ENCODE data around the gene SLC7A8. TPM values are rescaled to one million over a fixed set of nuclear protein-coding genes. Genes with fewer than 3 reads are reported as not detected.

Gene SLC7A8
- total and polyA plus RNA-seq, 2 experiments from 2014 or later = 117 to 124 TPM

- Histone ChIP-seq H3K36me3 (ENCODE audit: insufficient read depth) (no peaks in the 10 kb centered on the region), H3K4me3 (no peak overlapping the region), H3K79me2 (replicated peaks; ENCODE audit: insufficient read depth) (no peaks in the 10 kb centered on the region), H3F3A (replicated peaks; ENCODE audit: low read depth) (no peaks in the 10 kb centered on the region; the same call in 1 of the 2 replicates), H3K9me2 (ENCODE audit: insufficient read depth) (no peaks in the 10 kb centered on the region), H3K27ac (ENCODE audit: low read depth) (no peak overlapping the region; the same call in 1 of the 2 replicates), H3K27me3 (ENCODE audit: insufficient read depth) (no peaks in the 10 kb centered on the region), H3K4me2 (no peak overlapping the region), H2AFZ (no peak overlapping the region; the same call in 1 of the 2 replicates), H3K4me1 (ENCODE audit: insufficient read depth) (peaks cover 44% of the 10 kb centered on the region), H4K20me1 (replicated peaks; ENCODE audit: insufficient read depth) (no peaks in the 10 kb centered on the region)
- Mint-ChIP-seq H3K4me1 (peaks cover 60% of the 10 kb centered on the region), H3K27ac (peak overlapping the region; percentile 40; the same call in 1 of the 2 replicates), H3K27me3 (ENCODE audit: insufficient read depth, low read depth, poor library complexity) (peaks cover 24% of the 10 kb centered on the region), H3K36me3 (ENCODE audit: low read depth) (peaks cover 3% of the 10 kb centered on the region; the same call in 2 of the 3 replicates), H3K4me3 (peak overlapping the region; percentile 6; the same call in 1 of the 3 replicates), H3K9me3 (no peaks in the 10 kb centered on the region; the same call in 2 of the 3 replicates)
- DNase-seq (ENCODE audit: low spot score) (no peak), ATAC-seq (peak; percentile 10)
- TF ChIP-seq NANOG (IDR thresholded peaks at IDR 0.05; ENCODE audit: borderline replicate concordance) (no peak), JUNB (IDR thresholded peaks at IDR 0.05; ENCODE audit: unreplicated experiment) (no peak), ZNF331 (CRISPR knock-in tag; IDR thresholded peaks at IDR 0.05; ENCODE audit: low read depth) (no peak), EZH2 (IDR thresholded peaks at IDR 0.05; ENCODE audit: low read depth, unreplicated experiment) (no peak), POLR2AphosphoS5 (IDR thresholded peaks at IDR 0.05; ENCODE audit: low read depth) (no peak), CREB1 (CRISPR knock-in tag; IDR thresholded peaks at IDR 0.05; ENCODE audit: low read depth) (no peak), ZNF114 (CRISPR knock-in tag; IDR thresholded peaks at IDR 0.05) (no peak), STAT1 (IDR thresholded peaks at IDR 0.05; ENCODE audit: unreplicated experiment) (no peak), REST (IDR thresholded peaks at IDR 0.05; ENCODE audit: unreplicated experiment) (no peak)
- TF ChIP-seq, protein P1, sequence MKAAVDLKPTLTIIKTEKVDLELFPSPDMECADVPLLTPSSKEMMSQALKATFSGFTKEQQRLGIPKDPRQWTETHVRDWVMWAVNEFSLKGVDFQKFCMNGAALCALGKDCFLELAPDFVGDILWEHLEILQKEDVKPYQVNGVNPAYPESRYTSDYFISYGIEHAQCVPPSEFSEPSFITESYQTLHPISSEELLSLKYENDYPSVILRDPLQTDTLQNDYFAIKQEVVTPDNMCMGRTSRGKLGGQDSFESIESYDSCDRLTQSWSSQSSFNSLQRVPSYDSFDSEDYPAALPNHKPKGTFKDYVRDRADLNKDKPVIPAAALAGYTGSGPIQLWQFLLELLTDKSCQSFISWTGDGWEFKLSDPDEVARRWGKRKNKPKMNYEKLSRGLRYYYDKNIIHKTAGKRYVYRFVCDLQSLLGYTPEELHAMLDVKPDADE (IDR thresholded peaks at IDR 0.05) = no peak
- TF ChIP-seq, protein P2, sequence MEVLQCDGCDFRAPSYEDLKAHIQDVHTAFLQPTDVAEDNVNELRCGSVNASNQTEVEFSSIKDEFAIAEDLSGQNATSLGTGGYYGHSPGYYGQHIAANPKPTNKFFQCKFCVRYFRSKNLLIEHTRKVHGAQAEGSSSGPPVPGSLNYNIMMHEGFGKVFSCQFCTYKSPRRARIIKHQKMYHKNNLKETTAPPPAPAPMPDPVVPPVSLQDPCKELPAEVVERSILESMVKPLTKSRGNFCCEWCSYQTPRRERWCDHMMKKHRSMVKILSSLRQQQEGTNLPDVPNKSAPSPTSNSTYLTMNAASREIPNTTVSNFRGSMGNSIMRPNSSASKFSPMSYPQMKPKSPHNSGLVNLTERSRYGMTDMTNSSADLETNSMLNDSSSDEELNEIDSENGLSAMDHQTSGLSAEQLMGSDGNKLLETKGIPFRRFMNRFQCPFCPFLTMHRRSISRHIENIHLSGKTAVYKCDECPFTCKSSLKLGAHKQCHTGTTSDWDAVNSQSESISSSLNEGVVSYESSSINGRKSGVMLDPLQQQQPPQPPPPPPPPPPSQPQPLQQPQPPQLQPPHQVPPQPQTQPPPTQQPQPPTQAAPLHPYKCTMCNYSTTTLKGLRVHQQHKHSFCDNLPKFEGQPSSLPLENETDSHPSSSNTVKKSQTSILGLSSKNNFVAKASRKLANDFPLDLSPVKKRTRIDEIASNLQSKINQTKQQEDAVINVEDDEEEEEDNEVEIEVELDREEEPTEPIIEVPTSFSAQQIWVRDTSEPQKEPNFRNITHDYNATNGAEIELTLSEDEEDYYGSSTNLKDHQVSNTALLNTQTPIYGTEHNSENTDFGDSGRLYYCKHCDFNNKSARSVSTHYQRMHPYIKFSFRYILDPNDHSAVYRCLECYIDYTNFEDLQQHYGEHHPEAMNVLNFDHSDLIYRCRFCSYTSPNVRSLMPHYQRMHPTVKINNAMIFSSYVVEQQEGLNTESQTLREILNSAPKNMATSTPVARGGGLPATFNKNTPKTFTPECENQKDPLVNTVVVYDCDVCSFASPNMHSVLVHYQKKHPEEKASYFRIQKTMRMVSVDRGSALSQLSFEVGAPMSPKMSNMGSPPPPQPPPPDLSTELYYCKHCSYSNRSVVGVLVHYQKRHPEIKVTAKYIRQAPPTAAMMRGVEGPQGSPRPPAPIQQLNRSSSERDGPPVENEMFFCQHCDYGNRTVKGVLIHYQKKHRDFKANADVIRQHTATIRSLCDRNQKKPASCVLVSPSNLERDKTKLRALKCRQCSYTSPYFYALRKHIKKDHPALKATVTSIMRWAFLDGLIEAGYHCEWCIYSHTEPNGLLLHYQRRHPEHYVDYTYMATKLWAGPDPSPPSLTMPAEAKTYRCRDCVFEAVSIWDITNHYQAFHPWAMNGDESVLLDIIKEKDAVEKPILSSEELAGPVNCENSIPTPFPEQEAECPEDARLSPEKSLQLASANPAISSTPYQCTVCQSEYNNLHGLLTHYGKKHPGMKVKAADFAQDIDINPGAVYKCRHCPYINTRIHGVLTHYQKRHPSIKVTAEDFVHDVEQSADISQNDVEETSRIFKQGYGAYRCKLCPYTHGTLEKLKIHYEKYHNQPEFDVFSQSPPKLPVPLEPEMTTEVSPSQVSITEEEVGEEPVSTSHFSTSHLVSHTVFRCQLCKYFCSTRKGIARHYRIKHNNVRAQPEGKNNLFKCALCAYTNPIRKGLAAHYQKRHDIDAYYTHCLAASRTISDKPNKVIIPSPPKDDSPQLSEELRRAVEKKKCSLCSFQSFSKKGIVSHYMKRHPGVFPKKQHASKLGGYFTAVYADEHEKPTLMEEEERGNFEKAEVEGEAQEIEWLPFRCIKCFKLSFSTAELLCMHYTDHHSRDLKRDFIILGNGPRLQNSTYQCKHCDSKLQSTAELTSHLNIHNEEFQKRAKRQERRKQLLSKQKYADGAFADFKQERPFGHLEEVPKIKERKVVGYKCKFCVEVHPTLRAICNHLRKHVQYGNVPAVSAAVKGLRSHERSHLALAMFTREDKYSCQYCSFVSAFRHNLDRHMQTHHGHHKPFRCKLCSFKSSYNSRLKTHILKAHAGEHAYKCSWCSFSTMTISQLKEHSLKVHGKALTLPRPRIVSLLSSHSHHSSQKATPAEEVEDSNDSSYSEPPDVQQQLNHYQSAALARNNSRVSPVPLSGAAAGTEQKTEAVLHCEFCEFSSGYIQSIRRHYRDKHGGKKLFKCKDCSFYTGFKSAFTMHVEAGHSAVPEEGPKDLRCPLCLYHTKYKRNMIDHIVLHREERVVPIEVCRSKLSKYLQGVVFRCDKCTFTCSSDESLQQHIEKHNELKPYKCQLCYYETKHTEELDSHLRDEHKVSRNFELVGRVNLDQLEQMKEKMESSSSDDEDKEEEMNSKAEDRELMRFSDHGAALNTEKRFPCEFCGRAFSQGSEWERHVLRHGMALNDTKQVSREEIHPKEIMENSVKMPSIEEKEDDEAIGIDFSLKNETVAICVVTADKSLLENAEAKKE (CRISPR knock-in tag; IDR thresholded peaks at IDR 0.05) = no peak
- TF ChIP-seq, protein P3, sequence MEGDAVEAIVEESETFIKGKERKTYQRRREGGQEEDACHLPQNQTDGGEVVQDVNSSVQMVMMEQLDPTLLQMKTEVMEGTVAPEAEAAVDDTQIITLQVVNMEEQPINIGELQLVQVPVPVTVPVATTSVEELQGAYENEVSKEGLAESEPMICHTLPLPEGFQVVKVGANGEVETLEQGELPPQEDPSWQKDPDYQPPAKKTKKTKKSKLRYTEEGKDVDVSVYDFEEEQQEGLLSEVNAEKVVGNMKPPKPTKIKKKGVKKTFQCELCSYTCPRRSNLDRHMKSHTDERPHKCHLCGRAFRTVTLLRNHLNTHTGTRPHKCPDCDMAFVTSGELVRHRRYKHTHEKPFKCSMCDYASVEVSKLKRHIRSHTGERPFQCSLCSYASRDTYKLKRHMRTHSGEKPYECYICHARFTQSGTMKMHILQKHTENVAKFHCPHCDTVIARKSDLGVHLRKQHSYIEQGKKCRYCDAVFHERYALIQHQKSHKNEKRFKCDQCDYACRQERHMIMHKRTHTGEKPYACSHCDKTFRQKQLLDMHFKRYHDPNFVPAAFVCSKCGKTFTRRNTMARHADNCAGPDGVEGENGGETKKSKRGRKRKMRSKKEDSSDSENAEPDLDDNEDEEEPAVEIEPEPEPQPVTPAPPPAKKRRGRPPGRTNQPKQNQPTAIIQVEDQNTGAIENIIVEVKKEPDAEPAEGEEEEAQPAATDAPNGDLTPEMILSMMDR (conservative IDR thresholded peaks at IDR 0.05; ENCODE audit: low read depth in 2 of 2) = no peak
Observed at GRCh38 chr14:23121361-23121771, 62.1 kb downstream of the SLC7A8 start.
